ENCODE measurements around the gene TNFSF10. TPM values are rescaled to one million over a fixed set of nuclear protein-coding genes. Genes with fewer than 3 reads are reported as not detected.

TNFSF10 gene
- total RNA-seq, 1 donor from 2014 or later, result not detected

GRCh38 chr3:172520301-172520831 is 2.9 kb downstream of the TNFSF10 start:
- peaks cover 14% of the 10 kb centered on the region for H3K4me1 Mint-ChIP-seq (ENCODE audit: low read depth)
- H3K4me3 Mint-ChIP-seq (ENCODE audit: unreplicated experiment), result no peak overlapping the region
- no peak overlapping the region for H3K27ac Mint-ChIP-seq (ENCODE audit: unreplicated experiment)
- no peak for TF ChIP-seq CTCF (IDR thresholded peaks at IDR 0.05)
- H3K36me3 Mint-ChIP-seq (ENCODE audit: low read depth), result no peaks in the 10 kb centered on the region
- DNase-seq (ENCODE audit: low spot score), result no peak
- no peaks in the 10 kb centered on the region for H3K9me3 Mint-ChIP-seq (ENCODE audit: low read depth)
- no peaks in the 10 kb centered on the region for H3K27me3 Mint-ChIP-seq (ENCODE audit: low read depth)

- no peak for DNase-seq (ENCODE audit: low spot score)
- Mint-ChIP-seq H3K36me3 (ENCODE audit: low read depth) (no peaks in the 10 kb centered on the region), H3K4me3 (ENCODE audit: unreplicated experiment) (no peak overlapping the region), H3K4me1 (ENCODE audit: low read depth) (peaks cover 11% of the 10 kb centered on the region), H3K9me3 (ENCODE audit: low read depth) (no peaks in the 10 kb centered on the region), H3K27ac (ENCODE audit: unreplicated experiment) (no peak overlapping the region), H3K27me3 (ENCODE audit: low read depth) (no peaks in the 10 kb centered on the region)
- no peak for TF ChIP-seq CTCF (IDR thresholded peaks at IDR 0.05)
Measured at GRCh38 chr3:172519740-172520139, 3.5 kb downstream of the TNFSF10 start.

GRCh38 chr3:172518929-172519640 is 4.1 kb downstream of the TNFSF10 start:
- no peak for DNase-seq (ENCODE audit: low spot score)
- Mint-ChIP-seq H3K4me3 (ENCODE audit: unreplicated experiment) (no peak overlapping the region), H3K27ac (ENCODE audit: unreplicated experiment) (no peak overlapping the region), H3K9me3 (ENCODE audit: low read depth) (no peaks in the 10 kb centered on the region), H3K4me1 (ENCODE audit: low read depth) (peaks cover 11% of the 10 kb centered on the region), H3K36me3 (ENCODE audit: low read depth) (no peaks in the 10 kb centered on the region), H3K27me3 (ENCODE audit: low read depth) (no peaks in the 10 kb centered on the region)
- no peak for TF ChIP-seq CTCF (IDR thresholded peaks at IDR 0.05)

- no peak overlapping the region for H3K27ac Mint-ChIP-seq (ENCODE audit: unreplicated experiment)
- DNase-seq (ENCODE audit: low spot score), result no peak
- H3K4me1 Mint-ChIP-seq (ENCODE audit: low read depth), result peaks cover 11% of the 10 kb centered on the region
- no peaks in the 10 kb centered on the region for H3K9me3 Mint-ChIP-seq (ENCODE audit: low read depth)
- no peaks in the 10 kb centered on the region for H3K27me3 Mint-ChIP-seq (ENCODE audit: low read depth)
- no peak for TF ChIP-seq CTCF (IDR thresholded peaks at IDR 0.05)
- no peak overlapping the region for H3K4me3 Mint-ChIP-seq (ENCODE audit: unreplicated experiment)
- no peaks in the 10 kb centered on the region for H3K36me3 Mint-ChIP-seq (ENCODE audit: low read depth)
Measured at GRCh38 chr3:172517859-172518466, 5.3 kb downstream of the TNFSF10 start.

- no peak for DNase-seq (ENCODE audit: low spot score)
- peaks cover 7% of the 10 kb centered on the region for H3K27me3 Mint-ChIP-seq (ENCODE audit: low read depth)
- no peak overlapping the region for H3K4me3 Mint-ChIP-seq (ENCODE audit: unreplicated experiment)
- H3K4me1 Mint-ChIP-seq (ENCODE audit: low read depth), result peaks cover 16% of the 10 kb centered on the region
- H3K9me3 Mint-ChIP-seq (ENCODE audit: low read depth), result no peaks in the 10 kb centered on the region
- TF ChIP-seq CTCF (IDR thresholded peaks at IDR 0.05), result no peak
- peak overlapping the region; percentile 83 for H3K27ac Mint-ChIP-seq (ENCODE audit: unreplicated experiment)
- H3K36me3 Mint-ChIP-seq (ENCODE audit: low read depth), result no peaks in the 10 kb centered on the region
Measured at GRCh38 chr3:172516318-172517214, 6.7 kb downstream of the TNFSF10 start.
